ENCODE data around the gene PSMD10.

DNA sequence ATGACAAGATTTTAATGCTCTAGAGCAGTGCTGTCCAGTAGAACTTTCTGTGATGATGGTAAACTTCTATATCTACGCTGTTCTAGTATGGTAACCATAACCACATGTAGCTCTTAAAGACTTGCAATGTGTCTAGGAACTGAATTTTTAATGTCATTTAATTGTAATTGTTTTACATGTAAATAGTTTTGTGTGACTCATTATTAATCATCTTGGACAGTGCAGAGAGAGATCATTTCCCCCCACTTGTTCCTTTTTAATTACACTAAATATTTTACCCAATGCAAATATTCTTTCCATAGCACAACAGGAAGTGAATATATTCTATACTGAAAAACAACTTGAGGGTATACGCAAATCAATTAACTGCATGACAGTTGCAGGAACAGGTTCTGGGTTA lies 6.0 kb upstream of the PSMD10 start:
- TF ChIP-seq TAF1 (IDR thresholded peaks at IDR 0.05; ENCODE audit: borderline replicate concordance, low read depth, low read length) (no peak), POLR2AphosphoS5 (IDR thresholded peaks at IDR 0.05; ENCODE audit: low read depth, low read length) (no peak), POLR2A (IDR thresholded peaks at IDR 0.05; ENCODE audit: low read depth, low read length) (no peak)

Measured in GM12892 (cell line).